HepG2 (cell line): Measurements from ENCODE around the gene TBC1D20. TPM values are rescaled to one million over a fixed set of nuclear protein-coding genes. Genes with fewer than 3 reads are reported as not detected.

Experiments
- CREM ChIP-seq, 2 experiments: sonication (generic) in 1 of 2; formaldehyde crosslinking in 1 of 2; IDR thresholded peaks; 2 replicates each; pipeline versions ENCODE4 v1.4.0 to v1.6.1; 2016 to 2020; ENCODE audit warnings: antibody characterized with exemption in 1 of 2, mild to moderate bottlenecking in 1 of 2, missing genetic modification reagents in 1 of 2
- FOXK2 ChIP-seq: fragments of 450-650 bp; IDR thresholded peaks from 2 replicates; pipeline ENCODE4 v1.6.1; 2016
- PPARG ChIP-seq: conservative IDR thresholded peaks from 2 replicates; pipeline ENCODE4 v1.6.1; 2016; ENCODE audit warnings: missing biosample characterization, missing genetic modification reagents
- RFX3 ChIP-seq: IDR thresholded peaks from 2 replicates; pipeline ENCODE4 v1.6.1; 2016; ENCODE audit warnings: missing biosample characterization, missing genetic modification reagents
- ZMYM2 ChIP-seq: sonication (generic); formaldehyde crosslinking; IDR thresholded peaks from 2 replicates; pipeline ENCODE4 v1.8.0; 2022; ENCODE audit warnings: mild to moderate bottlenecking, missing genetic modification reagents
- ZNF775 ChIP-seq: sonication (generic); formaldehyde crosslinking; IDR thresholded peaks from 2 replicates; pipeline ENCODE4 v1.4.0; 2020; ENCODE audit warnings: missing genetic modification reagents, mild to moderate bottlenecking, moderate library complexity, borderline replicate concordance
- ZSCAN25 ChIP-seq: sonication (generic); formaldehyde crosslinking; IDR thresholded peaks from 2 replicates; pipeline ENCODE4 v1.8.0; 2022; ENCODE audit warnings: mild to moderate bottlenecking, missing genetic modification reagents
- polyA plus RNA-seq, 8 experiments: library from polyadenylated mRNA; depleted of rRNA in 3 of 8; stranded (reverse) in 7 of 8; unstranded in 1 of 8; fragments of >200 nt; fragmentation: Illumina TruSeq in 4 of 8; extraction: Trizol in 4 of 8; gene quantifications; 2 replicates each; pipeline versions ENCODE4 v1.2.1 to v1.2.3, GENCODE V29; 2011 to 2016; ENCODE audit warnings: low read depth in 4 of 8, missing spikeins in 1 of 8, mixed read lengths in 1 of 8; ENCODE audit not compliant: insufficient read depth in 1 of 8
- total RNA-seq, 5 experiments: library from RNA; depleted of rRNA; stranded (reverse); fragments of >200 nt; fragmentation: Illumina TruSeq; extraction: Trizol; gene quantifications; 2 replicates each; pipeline ENCODE4 v1.2.3, GENCODE V29; 2016; ENCODE audit warnings: low read depth in 1 of 5
- TF ChIP-seq, protein P1 (sequence below): sonication (generic); formaldehyde crosslinking; IDR thresholded peaks from 2 replicates; pipeline ENCODE4 v1.4.0; 2020; ENCODE audit warnings: mild to moderate bottlenecking, missing genetic modification reagents
- TF ChIP-seq, protein P2 (sequence below): IDR thresholded peaks from 2 replicates; pipeline ENCODE4 v1.4.0; 2020; ENCODE audit warnings: mild to moderate bottlenecking, missing genetic modification reagents
- TF ChIP-seq, protein P3 (sequence below): sonication (generic); formaldehyde crosslinking; IDR thresholded peaks from 2 replicates; pipeline ENCODE4 v1.9.0; 2021; ENCODE audit warnings: missing genetic modification reagents, borderline replicate concordance

The TBC1D20 gene
- total and polyA plus RNA-seq, 2 of the 13 experiments (the other 11 are each of a cell fraction or from before 2014, with no cell fraction given) = 36.6 to 47.1 TPM

DNA sequence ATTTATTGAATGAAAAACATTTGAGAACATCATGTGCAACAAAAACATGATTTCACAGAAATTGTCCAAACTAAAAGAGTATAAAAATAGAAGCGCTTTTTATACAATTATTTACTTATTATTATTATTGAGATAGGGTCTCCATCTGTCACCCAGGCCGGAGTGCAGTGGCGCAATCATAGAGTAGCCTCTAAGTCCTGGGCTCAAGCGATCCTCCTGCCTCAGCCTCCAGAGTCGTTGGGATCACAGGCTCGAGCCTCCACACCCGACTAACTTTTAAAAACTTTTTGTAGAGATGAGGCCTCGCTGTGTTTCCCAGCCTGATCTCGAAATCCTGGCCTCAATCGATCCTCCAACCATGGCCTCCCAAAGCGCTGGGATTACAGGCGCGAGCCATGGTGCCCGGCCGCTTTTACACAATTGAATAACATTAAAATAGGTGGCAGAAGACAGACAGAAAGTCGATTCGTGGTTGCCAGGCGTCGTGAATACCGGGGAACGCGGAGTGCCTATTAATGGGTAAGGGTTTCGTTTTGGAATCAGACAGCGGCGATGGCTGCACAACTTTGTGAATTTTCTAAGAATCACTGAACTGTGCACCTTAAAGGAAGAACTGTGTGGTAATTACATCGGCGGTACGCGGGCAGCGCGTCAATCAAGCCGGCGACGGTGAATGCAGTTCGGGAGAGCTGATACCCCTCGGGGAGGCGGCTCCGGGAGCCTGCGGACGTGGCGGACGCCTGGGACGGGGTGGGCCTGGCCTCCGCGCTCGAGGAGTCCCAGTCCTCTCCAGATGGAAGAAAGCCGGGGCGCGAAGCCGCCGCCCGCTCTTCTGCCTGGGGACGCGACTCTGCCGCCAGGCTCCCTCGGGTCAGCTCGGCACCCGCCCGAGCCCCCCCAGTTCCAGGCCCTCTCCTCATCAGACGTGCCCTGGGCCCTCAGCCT is 807 bp downstream of the TBC1D20 start (continued):
- TF ChIP-seq, protein P1, sequence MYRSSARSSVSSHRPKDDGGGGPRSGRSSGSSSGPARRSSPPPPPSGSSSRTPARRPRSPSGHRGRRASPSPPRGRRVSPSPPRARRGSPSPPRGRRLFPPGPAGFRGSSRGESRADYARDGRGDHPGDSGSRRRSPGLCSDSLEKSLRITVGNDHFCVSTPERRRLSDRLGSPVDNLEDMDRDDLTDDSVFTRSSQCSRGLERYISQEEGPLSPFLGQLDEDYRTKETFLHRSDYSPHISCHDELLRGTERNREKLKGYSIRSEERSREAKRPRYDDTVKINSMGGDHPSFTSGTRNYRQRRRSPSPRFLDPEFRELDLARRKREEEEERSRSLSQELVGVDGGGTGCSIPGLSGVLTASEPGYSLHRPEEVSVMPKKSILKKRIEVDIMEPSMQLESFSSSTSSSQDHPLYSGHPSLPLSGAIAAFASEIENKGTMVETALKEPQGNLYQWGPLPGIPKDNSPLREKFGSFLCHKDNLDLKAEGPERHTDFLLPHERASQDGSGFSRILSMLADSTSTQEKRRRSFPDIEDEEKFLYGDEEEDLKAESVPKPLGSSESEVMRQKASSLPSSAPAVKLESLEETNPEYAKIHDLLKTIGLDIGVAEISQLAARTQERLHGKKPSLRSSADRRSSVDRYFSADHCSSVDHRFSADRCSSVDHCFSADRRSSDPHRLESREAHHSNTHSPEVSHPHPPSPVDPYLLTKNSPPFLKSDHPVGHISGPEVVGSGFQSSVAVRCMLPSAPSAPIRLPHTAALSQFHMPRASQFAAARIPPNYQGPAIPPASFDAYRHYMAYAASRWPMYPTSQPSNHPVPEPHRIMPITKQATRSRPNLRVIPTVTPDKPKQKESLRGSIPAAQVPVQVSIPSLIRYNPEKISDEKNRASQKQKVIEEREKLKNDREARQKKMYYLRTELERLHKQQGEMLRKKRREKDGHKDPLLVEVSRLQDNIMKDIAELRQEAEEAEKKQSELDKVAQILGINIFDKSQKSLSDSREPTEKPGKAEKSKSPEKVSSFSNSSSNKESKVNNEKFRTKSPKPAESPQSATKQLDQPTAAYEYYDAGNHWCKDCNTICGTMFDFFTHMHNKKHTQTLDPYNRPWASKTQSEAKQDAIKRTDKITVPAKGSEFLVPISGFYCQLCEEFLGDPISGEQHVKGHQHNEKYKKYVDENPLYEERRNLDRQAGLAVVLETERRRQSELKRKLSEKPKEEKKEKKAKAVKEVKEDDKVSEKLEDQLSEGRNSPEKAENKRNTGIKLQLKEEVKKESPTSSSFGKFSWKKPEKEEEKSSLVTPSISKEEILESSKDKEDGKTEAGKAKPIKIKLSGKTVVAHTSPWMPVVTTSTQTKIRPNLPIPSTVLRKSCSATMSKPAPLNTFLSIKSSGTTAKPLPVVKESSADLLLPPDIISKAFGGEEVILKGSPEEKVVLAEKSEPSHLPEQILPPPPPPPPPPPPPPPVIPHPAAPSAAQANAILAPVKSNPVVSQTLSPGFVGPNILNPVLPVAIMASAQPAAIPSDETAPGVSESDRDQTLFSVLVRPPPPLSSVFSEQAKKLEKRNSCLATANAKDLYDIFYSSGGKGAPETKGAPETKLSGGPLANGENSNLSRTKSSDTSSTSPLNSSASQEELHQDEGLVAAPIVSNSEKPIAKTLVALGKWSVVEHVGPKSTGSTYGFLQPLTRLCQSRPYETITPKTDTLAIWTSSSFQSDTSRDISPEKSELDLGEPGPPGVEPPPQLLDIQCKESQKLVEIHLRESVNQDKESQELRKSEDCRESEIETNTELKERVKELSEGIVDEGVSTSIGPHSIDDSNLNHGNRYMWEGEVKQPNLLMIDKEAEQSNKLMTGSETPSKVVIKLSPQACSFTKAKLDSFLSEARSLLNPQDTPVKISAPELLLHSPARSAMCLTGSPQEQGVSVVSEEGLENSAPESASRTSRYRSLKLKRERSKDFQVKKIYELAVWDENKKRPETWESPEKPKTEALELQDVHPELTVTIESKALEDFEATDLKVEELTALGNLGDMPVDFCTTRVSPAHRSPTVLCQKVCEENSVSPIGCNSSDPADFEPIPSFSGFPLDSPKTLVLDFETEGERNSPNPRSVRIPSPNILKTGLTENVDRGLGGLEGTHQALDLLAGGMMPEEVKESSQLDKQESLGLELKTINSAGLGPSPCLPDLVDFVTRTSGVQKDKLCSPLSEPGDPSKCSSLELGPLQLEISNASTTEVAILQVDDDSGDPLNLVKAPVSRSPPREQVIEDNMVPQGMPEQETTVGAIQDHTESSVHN (CRISPR knock-in tag) = no peak
- TF ChIP-seq, protein P2, sequence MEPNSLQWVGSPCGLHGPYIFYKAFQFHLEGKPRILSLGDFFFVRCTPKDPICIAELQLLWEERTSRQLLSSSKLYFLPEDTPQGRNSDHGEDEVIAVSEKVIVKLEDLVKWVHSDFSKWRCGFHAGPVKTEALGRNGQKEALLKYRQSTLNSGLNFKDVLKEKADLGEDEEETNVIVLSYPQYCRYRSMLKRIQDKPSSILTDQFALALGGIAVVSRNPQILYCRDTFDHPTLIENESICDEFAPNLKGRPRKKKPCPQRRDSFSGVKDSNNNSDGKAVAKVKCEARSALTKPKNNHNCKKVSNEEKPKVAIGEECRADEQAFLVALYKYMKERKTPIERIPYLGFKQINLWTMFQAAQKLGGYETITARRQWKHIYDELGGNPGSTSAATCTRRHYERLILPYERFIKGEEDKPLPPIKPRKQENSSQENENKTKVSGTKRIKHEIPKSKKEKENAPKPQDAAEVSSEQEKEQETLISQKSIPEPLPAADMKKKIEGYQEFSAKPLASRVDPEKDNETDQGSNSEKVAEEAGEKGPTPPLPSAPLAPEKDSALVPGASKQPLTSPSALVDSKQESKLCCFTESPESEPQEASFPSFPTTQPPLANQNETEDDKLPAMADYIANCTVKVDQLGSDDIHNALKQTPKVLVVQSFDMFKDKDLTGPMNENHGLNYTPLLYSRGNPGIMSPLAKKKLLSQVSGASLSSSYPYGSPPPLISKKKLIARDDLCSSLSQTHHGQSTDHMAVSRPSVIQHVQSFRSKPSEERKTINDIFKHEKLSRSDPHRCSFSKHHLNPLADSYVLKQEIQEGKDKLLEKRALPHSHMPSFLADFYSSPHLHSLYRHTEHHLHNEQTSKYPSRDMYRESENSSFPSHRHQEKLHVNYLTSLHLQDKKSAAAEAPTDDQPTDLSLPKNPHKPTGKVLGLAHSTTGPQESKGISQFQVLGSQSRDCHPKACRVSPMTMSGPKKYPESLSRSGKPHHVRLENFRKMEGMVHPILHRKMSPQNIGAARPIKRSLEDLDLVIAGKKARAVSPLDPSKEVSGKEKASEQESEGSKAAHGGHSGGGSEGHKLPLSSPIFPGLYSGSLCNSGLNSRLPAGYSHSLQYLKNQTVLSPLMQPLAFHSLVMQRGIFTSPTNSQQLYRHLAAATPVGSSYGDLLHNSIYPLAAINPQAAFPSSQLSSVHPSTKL (CRISPR knock-in tag) = 0 out of 2 replicates have a peak, but pooled peaks have one; percentile 17
- TF ChIP-seq ZMYM2 (CRISPR knock-in tag) (peak; percentile 74; the same call in 1 of the 2 replicates), FOXK2 (no peak), ZNF775 (CRISPR knock-in tag) (no peak), PPARG (CRISPR knock-in tag) (no peak), CREM (IDR thresholded peaks at IDR 0.05) (no peak), CREM (CRISPR knock-in tag; IDR thresholded peaks at IDR 0.05) (no peak), RFX3 (no peak), ZSCAN25 (peak; percentile 13; the same call in 1 of the 2 replicates)
- TF ChIP-seq, protein P3, sequence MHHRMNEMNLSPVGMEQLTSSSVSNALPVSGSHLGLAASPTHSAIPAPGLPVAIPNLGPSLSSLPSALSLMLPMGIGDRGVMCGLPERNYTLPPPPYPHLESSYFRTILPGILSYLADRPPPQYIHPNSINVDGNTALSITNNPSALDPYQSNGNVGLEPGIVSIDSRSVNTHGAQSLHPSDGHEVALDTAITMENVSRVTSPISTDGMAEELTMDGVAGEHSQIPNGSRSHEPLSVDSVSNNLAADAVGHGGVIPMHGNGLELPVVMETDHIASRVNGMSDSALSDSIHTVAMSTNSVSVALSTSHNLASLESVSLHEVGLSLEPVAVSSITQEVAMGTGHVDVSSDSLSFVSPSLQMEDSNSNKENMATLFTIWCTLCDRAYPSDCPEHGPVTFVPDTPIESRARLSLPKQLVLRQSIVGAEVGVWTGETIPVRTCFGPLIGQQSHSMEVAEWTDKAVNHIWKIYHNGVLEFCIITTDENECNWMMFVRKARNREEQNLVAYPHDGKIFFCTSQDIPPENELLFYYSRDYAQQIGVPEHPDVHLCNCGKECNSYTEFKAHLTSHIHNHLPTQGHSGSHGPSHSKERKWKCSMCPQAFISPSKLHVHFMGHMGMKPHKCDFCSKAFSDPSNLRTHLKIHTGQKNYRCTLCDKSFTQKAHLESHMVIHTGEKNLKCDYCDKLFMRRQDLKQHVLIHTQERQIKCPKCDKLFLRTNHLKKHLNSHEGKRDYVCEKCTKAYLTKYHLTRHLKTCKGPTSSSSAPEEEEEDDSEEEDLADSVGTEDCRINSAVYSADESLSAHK (CRISPR knock-in tag) = no peak
